Mesenchymal stem cell (in vitro differentiated cells and primary cell): Measurements from ENCODE around the gene CCDC171.

Source experiments
- DNase-seq: peaks from one replicate; pipeline ENCODE4 v3.0.0-alpha.2; 2013
- H2AFZ ChIP-seq: one replicate; pipeline ENCODE4 v1.6.1; 2013; ENCODE audit warnings: low read depth, mild to moderate bottlenecking, control low read depth, inconsistent platforms, low read length, moderate library complexity
- H2AK5ac ChIP-seq: 2 replicates; pipeline ENCODE4 v1.6.1; 2013; ENCODE audit warnings: low read length, moderate library complexity, mild to moderate bottlenecking, inconsistent platforms; ENCODE audit not compliant: severe bottlenecking
- H2BK120ac ChIP-seq: one replicate; pipeline ENCODE4 v1.6.1; 2013; ENCODE audit warnings: low read depth, mild to moderate bottlenecking, inconsistent platforms, low read length, moderate library complexity
- H2BK12ac ChIP-seq, 2 experiments: one replicate each; pipeline ENCODE4 v1.6.1; 2013; ENCODE audit warnings: inconsistent platforms in 2 of 2, low read length in 2 of 2, mild to moderate bottlenecking in 2 of 2, moderate library complexity in 2 of 2, control low read depth in 1 of 2
- H2BK15ac ChIP-seq: one replicate; pipeline ENCODE4 v1.6.1; 2013; ENCODE audit warnings: mild to moderate bottlenecking, low read depth, inconsistent platforms; ENCODE audit not compliant: poor library complexity, severe bottlenecking
- H2BK5ac ChIP-seq: 2 replicates; pipeline ENCODE4 v1.6.1; 2013; ENCODE audit warnings: low read depth, mild to moderate bottlenecking, low read length, control low read depth, inconsistent platforms; ENCODE audit not compliant: poor library complexity, severe bottlenecking
- H3K14ac ChIP-seq, 2 experiments: one replicate each; pipeline ENCODE4 v1.6.1; 2013; ENCODE audit warnings: inconsistent platforms in 2 of 2, low read length in 2 of 2, control low read depth in 1 of 2, mild to moderate bottlenecking in 1 of 2, moderate library complexity in 1 of 2
- H3K18ac ChIP-seq, 2 experiments: one replicate each; pipeline ENCODE4 v1.6.1; 2013; ENCODE audit warnings: inconsistent platforms in 2 of 2, low read length in 2 of 2, control low read depth in 1 of 2, low read depth in 1 of 2, mild to moderate bottlenecking in 1 of 2
- H3K23ac ChIP-seq, 2 experiments: one replicate each; pipeline ENCODE4 v1.6.1; 2013; ENCODE audit warnings: inconsistent platforms in 2 of 2, low read length in 2 of 2, mild to moderate bottlenecking in 2 of 2, moderate library complexity in 2 of 2, control low read depth in 1 of 2
- H3K27ac ChIP-seq: 2 replicates; pipeline ENCODE4 v1.5.1; 2013; ENCODE audit warnings: mild to moderate bottlenecking, moderate library complexity, low read length, control low read depth, inconsistent platforms; ENCODE audit not compliant: poor library complexity, severe bottlenecking
- H3K27me3 ChIP-seq, 2 experiments: 2 replicates each; pipeline versions ENCODE4 v1.6.1 to v1.7.0; 2013; ENCODE audit warnings: low read length in 2 of 2, mild to moderate bottlenecking in 2 of 2, moderate library complexity in 2 of 2, control low read depth in 1 of 2, inconsistent platforms in 1 of 2; ENCODE audit not compliant: control insufficient read depth in 1 of 2, insufficient read depth in 1 of 2
- H3K36me3 ChIP-seq, 2 experiments: 2 replicates each; pipeline versions ENCODE4 v1.6.1 to v1.7.0; 2013; ENCODE audit warnings: low read length in 2 of 2, control low read depth in 1 of 2, inconsistent platforms in 1 of 2, low read depth in 1 of 2, mild to moderate bottlenecking in 1 of 2; ENCODE audit not compliant: insufficient read depth in 2 of 2, control insufficient read depth in 1 of 2
- H3K4ac ChIP-seq, 2 experiments: one replicate each; pipeline ENCODE4 v1.6.1; 2013; ENCODE audit warnings: inconsistent platforms in 2 of 2, low read length in 2 of 2, mild to moderate bottlenecking in 2 of 2, moderate library complexity in 2 of 2, control low read depth in 1 of 2, low read depth in 1 of 2
- H3K4me1 ChIP-seq: 2 replicates; pipeline ENCODE4 v1.6.1; 2013; ENCODE audit warnings: low read depth, low read length, control low read depth; ENCODE audit not compliant: control insufficient read depth, insufficient read depth
- H3K4me2 ChIP-seq: 2 replicates; pipeline ENCODE4 v1.6.1; 2013; ENCODE audit warnings: low read length, mild to moderate bottlenecking, inconsistent platforms; ENCODE audit not compliant: poor library complexity, severe bottlenecking
- H3K4me3 ChIP-seq, 2 experiments: 2 replicates each; pipeline versions ENCODE4 v1.5.1 to v1.7.0; 2013; ENCODE audit warnings: low read length in 2 of 2, mild to moderate bottlenecking in 2 of 2, control low read depth in 1 of 2, low read depth in 1 of 2; ENCODE audit not compliant: insufficient read depth in 1 of 2
- H3K79me1 ChIP-seq: replicated peaks from 2 replicates; pipeline ENCODE4 v1.6.1; 2013; ENCODE audit warnings: mild to moderate bottlenecking, control low read depth, low read length, inconsistent platforms; ENCODE audit not compliant: poor library complexity, severe bottlenecking
- H3K9ac ChIP-seq: 2 replicates; pipeline ENCODE4 v1.7.0; 2013; ENCODE audit warnings: mild to moderate bottlenecking, low read length, moderate library complexity
- H3K9me3 ChIP-seq: 2 replicates; pipeline ENCODE4 v1.7.0; 2013; ENCODE audit warnings: mild to moderate bottlenecking, low read length; ENCODE audit not compliant: control insufficient read depth
- H4K8ac ChIP-seq: one replicate; pipeline ENCODE4 v1.6.1; 2013; ENCODE audit warnings: inconsistent platforms, mild to moderate bottlenecking, low read length, moderate library complexity
- H4K91ac ChIP-seq: one replicate; pipeline ENCODE4 v1.6.1; 2013; ENCODE audit warnings: mild to moderate bottlenecking, low read length, inconsistent platforms
- WGBS: methylation state at CpG from one replicate; pipeline ENCODE4 v1.1.7; 2013; ENCODE audit warnings: mixed read lengths; 5-methylcytosine and 5-hydroxymethylcytosine counted together

The CCDC171 gene

DNA sequence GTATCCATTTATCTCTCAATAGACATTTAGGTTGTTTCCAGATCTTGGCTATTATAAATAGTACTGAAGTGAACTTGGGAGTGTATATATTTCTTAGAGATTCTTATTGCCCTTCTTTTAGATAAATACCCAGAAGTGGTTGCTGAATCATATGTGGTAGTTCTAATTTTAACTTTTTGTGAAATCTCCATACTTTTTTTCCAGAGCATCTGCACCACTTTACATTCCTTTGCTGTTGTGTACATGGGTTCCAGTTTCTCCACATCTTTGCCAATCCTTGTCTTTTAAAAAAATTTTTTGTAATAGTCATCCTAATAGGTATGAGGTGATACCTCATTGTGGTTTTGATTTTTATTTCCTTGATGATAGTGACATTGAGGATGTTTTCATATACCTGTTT is 303.7 kb downstream of the CCDC171 start:
- Histone ChIP-seq H3K27me3 (no peaks in the 10 kb centered on the region), H4K91ac (no peak overlapping the region), H3K9me3 (peaks cover 3% of the 10 kb centered on the region), H3K79me1 (no peaks in the 10 kb centered on the region), H3K23ac (no peak overlapping the region), H3K14ac (no peak overlapping the region), H2BK120ac (no peak overlapping the region), H2BK5ac (no peak overlapping the region), H2AK5ac (no peak overlapping the region), H2AFZ (no peak overlapping the region), H4K8ac (no peak overlapping the region), H3K27ac (no peak overlapping the region), H3K4ac (no peak overlapping the region), H2BK15ac (no peak overlapping the region), H3K36me3 (no peaks in the 10 kb centered on the region), H3K18ac (no peak overlapping the region), H3K9ac (no peak overlapping the region), H2BK12ac (no peak overlapping the region), H3K4me2 (no peak overlapping the region), H3K4me1 (no peaks in the 10 kb centered on the region), H3K4me3 (no peak overlapping the region)
- DNase-seq, result peak; percentile 80

DNA sequence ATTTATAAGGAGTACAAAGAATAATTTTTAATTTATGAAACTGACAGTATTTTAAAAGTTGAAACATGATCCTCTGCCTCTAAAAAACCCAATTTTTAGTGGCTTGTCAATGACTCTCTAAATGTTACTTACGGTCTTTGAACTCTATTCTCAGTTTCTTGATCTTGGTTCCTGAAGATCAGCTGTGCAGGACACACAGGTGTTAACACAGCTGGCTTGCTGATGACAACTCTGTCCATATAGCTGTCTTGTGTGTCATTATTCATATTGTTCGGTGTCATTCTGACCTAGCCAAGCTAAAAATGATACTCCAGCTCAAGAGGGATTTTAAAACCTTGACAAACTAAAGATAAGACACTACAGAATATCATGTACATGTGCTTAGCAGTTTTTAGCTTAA is 314.5 kb downstream of the CCDC171 start:
- Histone ChIP-seq H2BK15ac (no peak overlapping the region), H3K18ac (no peak overlapping the region), H3K4me2 (no peak overlapping the region), H4K8ac (no peak overlapping the region), H3K27ac (no peak overlapping the region), H3K27me3 (no peaks in the 10 kb centered on the region), H3K4ac (no peak overlapping the region), H2BK12ac (no peak overlapping the region), H3K14ac (no peak overlapping the region), H3K9ac (no peak overlapping the region), H2AK5ac (no peak overlapping the region), H3K23ac (no peak overlapping the region), H2AFZ (no peak overlapping the region), H3K36me3 (no peaks in the 10 kb centered on the region), H4K91ac (no peak overlapping the region), H2BK5ac (no peak overlapping the region), H3K79me1 (no peaks in the 10 kb centered on the region), H3K4me1 (no peaks in the 10 kb centered on the region), H2BK120ac (no peak overlapping the region), H3K9me3 (no peaks in the 10 kb centered on the region), H3K4me3 (no peak overlapping the region)
- no peak for DNase-seq
- 93% methylated on average over 2 of the region's 2 CpGs for WGBS

DNA sequence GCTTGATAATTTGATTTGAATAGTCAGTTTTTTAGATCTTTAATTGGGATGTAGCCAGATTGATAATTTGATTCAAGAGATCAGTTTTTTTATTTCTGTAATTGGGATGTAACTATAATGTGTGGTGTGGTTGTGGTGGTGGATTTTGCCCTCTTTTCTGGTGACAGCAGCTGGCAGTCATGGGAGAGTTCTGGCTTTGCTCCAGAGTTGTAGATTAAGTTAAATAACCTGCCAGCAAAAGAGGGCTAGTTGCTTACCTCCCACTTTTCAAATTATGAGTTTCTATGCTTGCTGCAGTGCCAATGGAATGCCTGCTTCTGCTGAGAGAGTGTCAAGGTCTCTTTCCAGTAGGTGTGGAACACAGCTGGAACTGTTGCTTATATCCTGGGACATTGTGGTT is 315.1 kb downstream of the CCDC171 start:
- H3K23ac ChIP-seq, result no peak overlapping the region
- no peak overlapping the region for H2BK5ac ChIP-seq
- H3K9ac ChIP-seq, result no peak overlapping the region

DNA sequence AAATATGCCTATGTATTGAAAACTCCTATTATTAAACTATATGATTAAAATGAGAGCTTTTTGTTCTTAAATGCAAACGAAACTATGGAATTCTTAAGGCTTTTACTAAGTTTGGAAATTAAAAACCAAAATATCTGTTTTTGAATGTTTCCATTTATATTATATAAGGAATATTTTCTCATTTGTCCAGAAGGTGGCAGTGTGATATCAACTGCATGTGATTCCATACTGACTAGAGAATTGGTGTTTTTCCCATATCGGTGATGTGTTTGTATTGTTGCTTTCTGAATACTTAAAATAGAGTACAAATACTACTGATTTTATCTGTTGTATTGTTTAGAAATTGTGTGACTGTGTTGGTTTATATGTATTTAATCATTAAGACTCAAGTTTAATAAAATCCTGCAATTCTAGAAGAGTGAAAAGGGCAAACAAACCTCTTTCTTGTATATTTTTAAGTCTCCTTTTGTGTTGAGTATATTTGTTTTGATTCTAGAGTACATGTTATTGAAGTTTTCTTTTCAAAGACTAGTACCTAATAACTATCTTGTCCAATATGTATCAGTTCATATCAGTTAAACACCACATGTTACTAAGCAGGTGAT is 320.8 kb downstream of the CCDC171 start:
- no peak overlapping the region for H4K8ac ChIP-seq
- no peaks in the 10 kb centered on the region for H3K79me1 ChIP-seq
- no peak overlapping the region for H4K91ac ChIP-seq
- no peaks in the 10 kb centered on the region for H3K27me3 ChIP-seq
- no peak overlapping the region for H3K4ac ChIP-seq
- H2BK120ac ChIP-seq, result no peak overlapping the region
- H2BK12ac ChIP-seq, result no peak overlapping the region
- no peak overlapping the region for H2BK5ac ChIP-seq
- H3K14ac ChIP-seq, result no peak overlapping the region
- H3K9me3 ChIP-seq, result no peaks in the 10 kb centered on the region
- no peak overlapping the region for H3K4me3 ChIP-seq
- DNase-seq, result peak; percentile 58
- H3K27ac ChIP-seq, result no peak overlapping the region
- no peak overlapping the region for H3K23ac ChIP-seq
- no peak overlapping the region for H2AFZ ChIP-seq
- H3K36me3 ChIP-seq, result no peaks in the 10 kb centered on the region
- H3K9ac ChIP-seq, result peak overlapping the region; percentile 73
- no peak overlapping the region for H3K4me2 ChIP-seq
- 0% methylated on average over 1 of the region's 2 CpGs for WGBS
- no peak overlapping the region for H2BK15ac ChIP-seq
- H2AK5ac ChIP-seq, result no peak overlapping the region
- H3K18ac ChIP-seq, result no peak overlapping the region
- peaks cover 3% of the 10 kb centered on the region for H3K4me1 ChIP-seq

More for the DNA sequence above, 315.1 kb downstream of the CCDC171 start:
- no peak for DNase-seq
- Histone ChIP-seq H3K18ac (no peak overlapping the region), H3K27me3 (no peaks in the 10 kb centered on the region), H3K4me2 (no peak overlapping the region), H3K36me3 (no peaks in the 10 kb centered on the region), H3K9me3 (no peaks in the 10 kb centered on the region), H3K4ac (no peak overlapping the region), H3K4me3 (no peak overlapping the region), H2AK5ac (no peak overlapping the region), H2BK120ac (no peak overlapping the region), H4K91ac (no peak overlapping the region), H2BK15ac (no peak overlapping the region), H4K8ac (no peak overlapping the region), H3K14ac (no peak overlapping the region), H2AFZ (no peak overlapping the region), H3K4me1 (no peaks in the 10 kb centered on the region), H3K79me1 (no peaks in the 10 kb centered on the region), H3K27ac (no peak overlapping the region), H2BK12ac (no peak overlapping the region)
